ENCODE data around the gene ZFAND5.

- no peak for TF ChIP-seq GATA2 (IDR thresholded peaks at IDR 0.05; ENCODE audit: low read depth, low read length)
- TF ChIP-seq GATA3 (IDR thresholded peaks at IDR 0.05; ENCODE audit: low read depth, low read length): no peak
Observed at GRCh38 chr9:72309364-72310133, 55.5 kb downstream of the ZFAND5 start.

All from SH-SY5Y (cell line).